ENCODE measurements around the gene SLC25A38.
"Not testable (repeated sequence)": the region's sequence is repeated elsewhere in the genome, so short reads cannot be mapped to it uniquely, and the experiment has no call there.

SLC25A38 gene

DNA sequence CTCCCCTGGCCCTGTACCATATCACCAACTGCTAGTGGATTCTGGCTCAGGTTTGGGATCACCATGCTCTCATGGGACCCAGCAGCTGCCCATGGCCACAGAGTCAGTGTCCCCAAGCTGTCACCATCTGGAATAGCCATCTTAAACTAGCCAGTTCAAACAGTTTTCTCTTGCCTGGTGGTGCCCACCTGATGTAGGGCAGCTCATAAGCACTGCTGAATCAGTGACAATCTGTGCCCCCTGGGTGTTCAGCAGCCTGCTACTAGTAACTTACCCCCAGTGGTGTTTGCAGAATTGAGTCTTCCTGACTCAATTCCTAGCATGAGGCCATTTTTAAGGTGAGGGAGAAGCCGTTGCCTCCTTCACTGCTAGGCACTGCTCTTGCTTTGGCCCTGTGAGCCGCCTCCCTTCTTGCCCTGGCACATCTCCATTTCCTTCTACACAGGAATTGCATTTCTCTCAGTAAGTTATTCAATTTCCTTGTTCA, 31.3 kb downstream of the SLC25A38 start:
- Histone ChIP-seq H3K4me1 (ENCODE audit: control insufficient read depth, insufficient read depth, low read length) (no peaks in the 10 kb centered on the region), H3K36me3 (ENCODE audit: control insufficient read depth, insufficient read depth, low read length) (peaks cover 33% of the 10 kb centered on the region), H3K4me3 (ENCODE audit: low read length) (no peak overlapping the region), H3K27me3 (ENCODE audit: control insufficient read depth, insufficient read depth, low read length) (no peaks in the 10 kb centered on the region), H3K27ac (ENCODE audit: low read depth, low read length) (no peak overlapping the region), H3K9ac (ENCODE audit: low read length) (no peak overlapping the region)

DNA sequence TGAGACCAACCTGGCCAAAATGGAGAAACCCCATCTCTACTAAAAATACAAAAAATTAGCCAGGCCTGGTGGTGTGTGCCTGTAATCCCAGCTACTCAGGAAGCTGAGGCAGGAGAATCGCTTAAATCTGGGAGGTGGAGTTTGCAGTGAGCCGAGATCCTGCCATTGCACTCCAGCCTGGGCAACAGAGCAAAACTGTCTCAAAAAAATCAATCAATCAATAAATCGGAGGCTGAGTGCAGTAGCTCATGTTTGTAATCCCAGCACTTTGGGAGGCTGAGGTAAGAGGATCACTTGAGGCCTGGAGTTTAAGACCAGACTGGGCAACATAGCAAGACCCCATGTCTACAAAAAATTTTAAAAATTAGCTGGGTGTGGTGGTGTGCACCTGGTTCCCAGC, 32.1 kb downstream of the SLC25A38 start:
- not testable (repeated sequence) for H3K9ac ChIP-seq (ENCODE audit: low read length); H3K27ac ChIP-seq (ENCODE audit: low read depth, low read length); H3K4me3 ChIP-seq (ENCODE audit: low read length); H3K4me1 ChIP-seq (ENCODE audit: control insufficient read depth, insufficient read depth, low read length); H3K27me3 ChIP-seq (ENCODE audit: control insufficient read depth, insufficient read depth, low read length)
- peaks cover 29% of the 10 kb centered on the region for H3K36me3 ChIP-seq (ENCODE audit: control insufficient read depth, insufficient read depth, low read length)

DNA sequence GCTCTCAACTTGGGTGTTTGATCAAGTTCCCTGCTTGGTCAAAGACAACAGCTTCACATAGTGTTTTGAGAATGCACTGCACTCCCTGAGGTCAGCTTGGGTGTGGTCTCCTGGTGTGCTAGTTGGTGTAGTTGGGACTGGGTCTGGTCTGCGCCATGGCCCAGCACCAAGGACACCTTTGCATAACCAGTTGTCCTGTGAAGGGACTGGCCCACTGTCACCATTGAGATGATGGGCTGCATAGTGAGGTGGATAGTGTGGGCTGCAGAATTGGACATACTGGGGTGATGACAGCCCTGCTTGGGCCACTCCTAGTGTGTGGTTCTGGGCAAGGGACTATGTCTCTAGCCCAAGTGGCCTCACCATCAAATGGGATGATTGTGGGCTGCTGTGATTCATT, 32.8 kb downstream of the SLC25A38 start:
- H3K36me3 ChIP-seq (ENCODE audit: control insufficient read depth, insufficient read depth, low read length): peaks cover 25% of the 10 kb centered on the region
- no peak overlapping the region for H3K9ac ChIP-seq (ENCODE audit: low read length)
- H3K27me3 ChIP-seq (ENCODE audit: control insufficient read depth, insufficient read depth, low read length): no peaks in the 10 kb centered on the region
- H3K27ac ChIP-seq (ENCODE audit: low read depth, low read length): no peak overlapping the region
- no peaks in the 10 kb centered on the region for H3K4me1 ChIP-seq (ENCODE audit: control insufficient read depth, insufficient read depth, low read length)
- no peak overlapping the region for H3K4me3 ChIP-seq (ENCODE audit: low read length)

DNA sequence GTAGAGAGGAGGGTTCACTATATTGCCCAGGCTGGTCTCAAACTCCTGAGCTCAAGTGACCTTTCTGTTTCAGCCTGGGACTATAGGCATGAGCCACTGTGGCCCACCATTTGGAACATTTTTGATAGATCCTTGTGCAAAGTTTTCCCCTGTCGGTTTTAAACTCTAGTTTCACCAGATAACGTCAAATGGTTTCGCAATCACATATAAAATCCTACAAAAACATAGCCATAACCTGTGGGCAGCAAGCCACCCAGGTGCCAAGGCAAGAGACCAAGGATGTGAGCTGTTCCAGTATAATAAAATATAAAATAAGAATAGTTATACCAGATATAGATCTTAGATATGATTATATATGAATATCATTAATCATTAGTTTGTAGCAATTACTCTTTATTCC, 33.8 kb downstream of the SLC25A38 start:
- peaks cover 16% of the 10 kb centered on the region for H3K36me3 ChIP-seq (ENCODE audit: control insufficient read depth, insufficient read depth, low read length)
- H3K4me3 ChIP-seq (ENCODE audit: low read length); H3K4me1 ChIP-seq (ENCODE audit: control insufficient read depth, insufficient read depth, low read length); H3K27ac ChIP-seq (ENCODE audit: low read depth, low read length); H3K9ac ChIP-seq (ENCODE audit: low read length); H3K27me3 ChIP-seq (ENCODE audit: control insufficient read depth, insufficient read depth, low read length): not testable (repeated sequence)

DNA sequence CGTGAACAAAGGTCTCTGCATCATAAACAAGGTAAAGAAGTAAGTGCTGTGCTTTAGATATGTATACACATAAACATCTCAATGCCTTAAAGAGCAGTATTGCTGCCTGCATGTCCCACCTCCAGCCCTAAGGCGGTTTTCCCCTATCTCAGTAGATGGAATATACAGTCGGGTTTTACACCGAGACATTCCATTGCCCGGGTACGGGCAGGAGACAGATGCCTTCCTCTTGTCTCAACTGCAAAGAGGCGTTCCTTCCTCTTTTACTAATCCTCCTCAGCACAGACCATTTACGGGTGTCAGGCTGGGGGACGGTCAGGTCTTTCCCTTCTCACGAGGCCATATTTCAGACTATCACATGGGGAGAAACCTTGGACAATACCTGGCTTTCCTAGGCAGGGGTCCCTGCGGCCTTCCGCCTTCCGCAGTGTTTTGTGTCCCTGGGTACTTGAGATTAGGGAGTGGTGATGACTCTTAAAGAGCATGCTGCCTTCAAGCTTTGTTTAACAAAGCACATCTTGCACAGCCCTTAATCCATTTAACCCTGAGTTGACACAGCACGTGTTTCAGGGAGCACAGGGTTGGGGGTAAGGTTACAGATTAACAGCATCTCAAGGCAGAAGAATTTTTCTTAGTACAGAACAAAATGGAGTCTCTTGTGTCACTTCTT, 35.5 kb downstream of the SLC25A38 start:
- not testable (repeated sequence) for H3K27me3 ChIP-seq (ENCODE audit: control insufficient read depth, insufficient read depth, low read length); H3K4me3 ChIP-seq (ENCODE audit: low read length); H3K4me1 ChIP-seq (ENCODE audit: control insufficient read depth, insufficient read depth, low read length); H3K36me3 ChIP-seq (ENCODE audit: control insufficient read depth, insufficient read depth, low read length); H3K27ac ChIP-seq (ENCODE audit: low read depth, low read length); H3K9ac ChIP-seq (ENCODE audit: low read length)

DNA sequence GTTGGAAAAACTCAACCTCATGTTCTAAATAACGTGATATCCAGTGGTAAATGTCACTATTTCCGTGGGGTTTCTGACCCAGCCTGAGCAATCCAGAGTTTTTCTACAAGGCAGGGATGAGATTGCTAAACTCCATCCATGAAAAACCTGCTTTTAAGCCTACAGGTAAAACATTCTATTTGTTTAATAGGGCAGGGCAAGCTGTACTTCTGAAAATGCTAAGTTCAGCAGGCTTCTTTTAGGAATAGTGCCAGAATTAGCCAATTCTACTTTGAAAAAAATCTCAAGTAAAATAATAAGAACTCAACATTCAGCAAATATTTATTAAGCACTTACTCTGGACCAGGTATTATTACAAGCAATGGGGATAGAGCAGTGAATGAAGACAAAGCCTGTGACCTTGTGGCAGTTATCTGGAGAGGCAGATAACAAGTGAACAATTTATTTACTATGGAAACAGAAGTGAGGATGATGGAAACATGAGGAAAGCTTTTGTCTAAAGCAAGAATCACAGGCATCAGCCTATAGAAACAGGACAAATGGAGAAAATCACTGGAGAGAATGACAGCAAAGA, 36.7 kb downstream of the SLC25A38 start:
- Histone ChIP-seq H3K36me3 (ENCODE audit: control insufficient read depth, insufficient read depth, low read length) (no peaks in the 10 kb centered on the region), H3K4me1 (ENCODE audit: control insufficient read depth, insufficient read depth, low read length) (no peaks in the 10 kb centered on the region), H3K4me3 (ENCODE audit: low read length) (no peak overlapping the region), H3K27ac (ENCODE audit: low read depth, low read length) (no peak overlapping the region), H3K27me3 (ENCODE audit: control insufficient read depth, insufficient read depth, low read length) (no peaks in the 10 kb centered on the region), H3K9ac (ENCODE audit: low read length) (no peak overlapping the region)

DNA sequence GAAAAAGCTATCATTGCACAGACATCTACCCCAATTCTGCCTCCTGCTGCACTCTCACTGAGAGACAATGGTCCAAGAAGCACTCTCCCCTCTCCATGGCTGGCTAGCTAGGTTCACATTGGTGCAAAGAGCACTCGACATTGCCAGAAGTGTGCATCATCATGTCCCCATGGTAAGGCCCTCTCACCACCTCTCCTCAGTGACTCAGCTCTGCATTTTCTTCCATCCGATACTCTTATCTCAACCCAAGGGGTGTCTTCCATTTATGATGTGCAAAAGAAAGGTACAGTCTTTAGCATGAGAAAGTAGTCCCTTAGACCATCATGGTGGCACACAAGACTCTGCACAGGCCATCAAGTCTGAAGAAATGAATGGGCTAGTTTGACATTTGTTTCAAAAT, 37.4 kb downstream of the SLC25A38 start:
- Histone ChIP-seq H3K4me3 (ENCODE audit: low read length) (no peak overlapping the region), H3K36me3 (ENCODE audit: control insufficient read depth, insufficient read depth, low read length) (no peaks in the 10 kb centered on the region), H3K27me3 (ENCODE audit: control insufficient read depth, insufficient read depth, low read length) (no peaks in the 10 kb centered on the region), H3K9ac (ENCODE audit: low read length) (no peak overlapping the region), H3K27ac (ENCODE audit: low read depth, low read length) (no peak overlapping the region), H3K4me1 (ENCODE audit: control insufficient read depth, insufficient read depth, low read length) (no peaks in the 10 kb centered on the region)

DNA sequence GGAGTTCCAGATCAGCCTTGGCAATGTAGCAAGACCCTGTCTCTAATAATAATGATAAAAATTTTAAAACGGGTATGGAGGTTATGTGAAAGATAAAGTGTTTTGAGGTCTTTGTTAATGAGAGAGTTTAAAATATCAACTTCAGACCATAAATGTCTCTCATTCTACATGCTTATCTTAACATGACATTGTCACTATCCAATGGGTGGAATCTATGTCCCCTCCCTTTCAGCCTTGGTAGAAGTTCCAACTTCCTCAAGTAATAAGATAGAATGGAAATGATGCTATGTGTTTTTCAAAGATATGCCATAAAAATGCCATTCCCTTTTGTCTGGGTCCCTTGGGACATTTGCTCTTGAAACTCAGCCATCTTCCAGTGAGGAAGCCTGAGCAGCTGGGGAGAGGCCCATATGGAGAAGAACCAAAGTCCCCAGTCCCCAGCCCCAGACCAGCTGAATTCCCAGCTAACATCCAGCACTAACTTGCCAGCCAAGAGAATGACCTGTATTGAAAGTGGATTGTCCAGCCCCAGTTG, 40.3 kb downstream of the SLC25A38 start:
- Histone ChIP-seq H3K4me1 (ENCODE audit: control insufficient read depth, insufficient read depth, low read length) (no peaks in the 10 kb centered on the region), H3K9ac (ENCODE audit: low read length) (no peak overlapping the region), H3K4me3 (ENCODE audit: low read length) (no peak overlapping the region), H3K36me3 (ENCODE audit: control insufficient read depth, insufficient read depth, low read length) (no peaks in the 10 kb centered on the region), H3K27ac (ENCODE audit: low read depth, low read length) (no peak overlapping the region), H3K27me3 (ENCODE audit: control insufficient read depth, insufficient read depth, low read length) (no peaks in the 10 kb centered on the region)

DNA sequence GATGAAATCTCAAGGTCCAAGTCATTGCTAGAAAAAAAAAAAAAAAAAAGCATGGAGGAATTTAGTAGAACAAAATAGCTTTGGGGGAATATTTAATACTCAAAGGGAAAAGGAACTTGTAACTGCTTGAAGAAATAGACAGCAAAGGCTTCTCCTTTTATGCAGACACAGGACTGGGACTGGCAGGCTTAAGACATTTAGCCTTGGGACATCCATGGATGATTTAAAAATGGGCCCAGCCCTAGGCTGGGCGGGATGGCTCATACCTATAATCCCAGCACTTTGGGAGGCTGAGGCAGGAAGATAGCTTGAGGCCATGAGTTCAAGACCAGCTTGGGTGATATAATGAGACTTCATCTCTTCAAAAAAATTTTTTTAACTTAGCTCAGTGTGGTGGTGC, 43.1 kb downstream of the SLC25A38 start:
- Histone ChIP-seq H3K36me3 (ENCODE audit: control insufficient read depth, insufficient read depth, low read length) (no peaks in the 10 kb centered on the region), H3K4me3 (ENCODE audit: low read length) (no peak overlapping the region), H3K4me1 (ENCODE audit: control insufficient read depth, insufficient read depth, low read length) (no peaks in the 10 kb centered on the region)

DNA sequence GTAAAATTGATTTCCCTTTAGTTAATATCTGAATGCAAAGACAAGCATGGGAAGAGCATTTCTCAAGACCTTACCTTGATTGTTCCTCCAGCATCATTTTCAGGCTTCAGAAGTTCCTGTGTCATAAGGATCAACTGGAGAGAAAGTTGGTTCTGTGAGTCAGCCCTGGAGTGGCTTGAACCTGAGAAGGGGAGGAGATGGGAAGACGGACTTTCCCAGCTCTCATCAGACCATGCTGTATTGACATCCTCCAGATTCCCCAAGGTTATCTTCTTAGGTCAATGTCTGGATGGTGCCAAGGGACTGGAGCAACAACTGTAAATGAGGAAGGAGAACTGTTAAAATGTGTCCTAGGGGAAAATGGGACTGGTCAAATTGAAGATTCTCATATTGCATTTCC, 44.3 kb downstream of the SLC25A38 start:
- H3K27me3 ChIP-seq (ENCODE audit: control insufficient read depth, insufficient read depth, low read length): no peaks in the 10 kb centered on the region
- H3K4me3 ChIP-seq (ENCODE audit: low read length): no peak overlapping the region
- no peak overlapping the region for H3K27ac ChIP-seq (ENCODE audit: low read depth, low read length)
- no peak overlapping the region for H3K9ac ChIP-seq (ENCODE audit: low read length)
- no peaks in the 10 kb centered on the region for H3K4me1 ChIP-seq (ENCODE audit: control insufficient read depth, insufficient read depth, low read length)
- H3K36me3 ChIP-seq (ENCODE audit: control insufficient read depth, insufficient read depth, low read length): no peaks in the 10 kb centered on the region

More for the DNA sequence above, 43.1 kb downstream of the SLC25A38 start:
- Histone ChIP-seq H3K27me3 (ENCODE audit: control insufficient read depth, insufficient read depth, low read length) (no peaks in the 10 kb centered on the region), H3K9ac (ENCODE audit: low read length) (no peak overlapping the region), H3K27ac (ENCODE audit: low read depth, low read length) (no peak overlapping the region)

DNA sequence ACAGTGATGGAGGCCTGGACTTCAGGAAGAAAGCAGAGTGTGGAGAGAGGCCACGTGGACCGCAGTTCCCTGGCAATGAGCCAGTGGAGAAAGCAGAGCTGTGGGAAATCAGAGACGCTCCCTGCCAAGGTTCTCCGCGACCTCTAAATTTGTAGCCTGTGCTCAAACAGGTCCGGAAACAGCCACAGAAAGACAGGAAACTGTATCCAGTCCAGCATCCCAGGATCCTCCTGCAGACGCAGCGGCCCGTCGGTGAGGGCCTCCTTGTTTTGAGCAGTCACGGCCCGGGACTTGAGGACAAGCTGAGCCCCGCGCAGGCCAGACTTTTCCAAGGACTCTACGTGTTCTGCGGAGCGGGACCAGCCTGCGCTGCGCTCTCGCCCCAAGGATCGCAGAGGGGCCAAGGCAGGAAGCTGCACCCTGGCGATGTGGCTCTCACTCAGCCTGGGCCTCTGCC, 45.6 kb downstream of the SLC25A38 start:
- no peak overlapping the region for H3K4me3 ChIP-seq (ENCODE audit: low read length)
- no peak overlapping the region for H3K9ac ChIP-seq (ENCODE audit: low read length)
- no peaks in the 10 kb centered on the region for H3K27me3 ChIP-seq (ENCODE audit: control insufficient read depth, insufficient read depth, low read length)
- H3K27ac ChIP-seq (ENCODE audit: low read depth, low read length): no peak overlapping the region
- no peaks in the 10 kb centered on the region for H3K4me1 ChIP-seq (ENCODE audit: control insufficient read depth, insufficient read depth, low read length)
- no peaks in the 10 kb centered on the region for H3K36me3 ChIP-seq (ENCODE audit: control insufficient read depth, insufficient read depth, low read length)

DNA sequence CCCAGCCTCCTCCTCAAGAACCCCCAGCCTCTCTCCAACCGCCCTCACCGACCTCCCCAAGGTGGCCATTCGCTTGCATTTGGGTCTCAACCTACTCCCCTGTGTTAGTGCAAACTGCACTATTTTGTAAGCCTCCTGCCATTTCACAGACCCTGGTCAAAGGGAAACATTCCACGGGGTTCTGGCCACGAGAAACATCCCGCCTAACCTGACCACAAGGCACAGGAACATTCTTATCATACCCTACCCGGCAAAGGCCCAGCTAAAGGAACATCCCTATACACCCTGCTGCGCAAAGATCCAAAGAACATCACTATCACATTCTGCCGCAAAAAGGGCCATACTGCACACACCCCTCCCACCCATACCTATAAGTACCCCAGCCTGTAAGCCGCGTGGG, 46.3 kb downstream of the SLC25A38 start:
- no peaks in the 10 kb centered on the region for H3K36me3 ChIP-seq (ENCODE audit: control insufficient read depth, insufficient read depth, low read length)
- H3K27ac ChIP-seq (ENCODE audit: low read depth, low read length): no peak overlapping the region
- no peaks in the 10 kb centered on the region for H3K27me3 ChIP-seq (ENCODE audit: control insufficient read depth, insufficient read depth, low read length)
- no peaks in the 10 kb centered on the region for H3K4me1 ChIP-seq (ENCODE audit: control insufficient read depth, insufficient read depth, low read length)
- no peak overlapping the region for H3K4me3 ChIP-seq (ENCODE audit: low read length)
- H3K9ac ChIP-seq (ENCODE audit: low read length): no peak overlapping the region

DNA sequence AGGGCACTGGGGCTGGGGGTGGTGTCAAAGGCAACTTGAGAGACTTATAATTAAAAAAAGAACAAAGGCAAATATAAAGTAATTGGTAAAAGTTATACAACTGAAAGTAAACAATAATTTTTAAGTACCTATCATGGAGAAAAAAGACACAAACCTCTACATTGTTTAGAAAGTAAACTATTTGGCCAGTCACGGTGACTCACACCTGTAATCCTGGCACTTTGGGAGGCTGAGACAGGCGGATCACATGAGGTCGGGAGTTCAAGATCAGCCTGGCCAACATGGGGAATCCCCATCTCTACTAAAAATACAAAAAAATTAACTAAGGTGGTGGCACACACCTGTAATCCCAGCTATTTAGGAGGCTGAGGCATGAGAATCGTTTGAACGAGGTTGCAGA, 49.2 kb downstream of the SLC25A38 start:
- Histone ChIP-seq H3K27me3 (ENCODE audit: control insufficient read depth, insufficient read depth, low read length) (no peaks in the 10 kb centered on the region), H3K4me1 (ENCODE audit: control insufficient read depth, insufficient read depth, low read length) (no peaks in the 10 kb centered on the region), H3K36me3 (ENCODE audit: control insufficient read depth, insufficient read depth, low read length) (no peaks in the 10 kb centered on the region), H3K4me3 (ENCODE audit: low read length) (no peak overlapping the region), H3K27ac (ENCODE audit: low read depth, low read length) (no peak overlapping the region), H3K9ac (ENCODE audit: low read length) (no peak overlapping the region)

Measured in rectal smooth muscle tissue (tissue), 1 donor.